ENCODE data around the gene TMEM184B. TPM values are rescaled to one million over a fixed set of nuclear protein-coding genes. Genes with fewer than 3 reads are reported as not detected.

Gene TMEM184B
- total RNA-seq: 13.6 and 28.7 TPM in 2 replicates

DNA sequence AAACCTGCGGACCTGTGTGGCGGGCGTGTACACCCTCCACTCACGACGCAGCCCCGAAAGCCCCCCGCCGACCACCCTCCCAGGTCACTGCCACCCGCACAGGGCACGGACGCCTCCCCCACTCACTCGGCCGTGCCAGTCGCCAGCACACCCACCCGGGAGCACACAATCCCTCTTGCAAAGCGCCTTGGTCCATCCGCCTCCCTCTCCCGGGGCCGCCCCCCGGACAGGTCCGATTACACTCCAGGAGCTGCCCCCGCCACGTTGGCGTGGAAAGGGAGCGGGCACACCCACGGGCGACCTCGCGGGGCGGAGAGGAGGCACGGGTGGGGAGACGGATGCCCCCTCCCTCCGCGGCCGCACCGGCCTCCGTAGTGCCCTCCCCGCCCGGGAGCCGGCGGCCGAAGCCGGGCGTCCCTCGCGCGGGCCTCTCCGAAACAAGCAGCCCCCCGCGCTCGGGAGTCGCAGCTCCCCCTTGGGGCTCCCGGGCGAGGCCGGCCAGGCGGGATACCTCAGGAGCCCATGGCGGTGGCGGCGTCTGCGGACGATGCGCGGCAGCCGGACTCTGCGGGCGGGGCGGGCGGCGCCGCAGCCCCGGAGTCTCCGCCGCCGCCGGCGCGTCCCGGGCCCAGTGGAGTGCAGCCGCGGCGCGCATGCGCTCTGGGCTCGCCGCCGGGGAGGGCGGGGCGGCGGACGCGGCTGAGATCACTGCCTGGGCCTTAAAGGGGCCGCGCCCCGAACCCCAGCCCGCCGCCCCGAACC is at the start of gene TMEM184B:
Gene TMEM184B, minus strand, starts transcription at position 638 of the 762 bp plus-strand sequence. CDS start 25,049 bp downstream, outside the sequence.

GRCh38 chr22:38317122-38317994 is 44.5 kb upstream of the TMEM184B start, which contains the start of gene CSNK1E:
TSS of gene CSNK1E (minus strand) at chr22:38317433. CDS start at chr22:38314157, 3,276 bp downstream.

GRCh38 chr22:38201711-38202436 is 70.9 kb downstream of the TMEM184B start, which contains the start of gene MAFF:
TSS of gene MAFF (plus strand) at chr22:38201994. CDS start at chr22:38213854, 11,860 bp downstream.

DNA sequence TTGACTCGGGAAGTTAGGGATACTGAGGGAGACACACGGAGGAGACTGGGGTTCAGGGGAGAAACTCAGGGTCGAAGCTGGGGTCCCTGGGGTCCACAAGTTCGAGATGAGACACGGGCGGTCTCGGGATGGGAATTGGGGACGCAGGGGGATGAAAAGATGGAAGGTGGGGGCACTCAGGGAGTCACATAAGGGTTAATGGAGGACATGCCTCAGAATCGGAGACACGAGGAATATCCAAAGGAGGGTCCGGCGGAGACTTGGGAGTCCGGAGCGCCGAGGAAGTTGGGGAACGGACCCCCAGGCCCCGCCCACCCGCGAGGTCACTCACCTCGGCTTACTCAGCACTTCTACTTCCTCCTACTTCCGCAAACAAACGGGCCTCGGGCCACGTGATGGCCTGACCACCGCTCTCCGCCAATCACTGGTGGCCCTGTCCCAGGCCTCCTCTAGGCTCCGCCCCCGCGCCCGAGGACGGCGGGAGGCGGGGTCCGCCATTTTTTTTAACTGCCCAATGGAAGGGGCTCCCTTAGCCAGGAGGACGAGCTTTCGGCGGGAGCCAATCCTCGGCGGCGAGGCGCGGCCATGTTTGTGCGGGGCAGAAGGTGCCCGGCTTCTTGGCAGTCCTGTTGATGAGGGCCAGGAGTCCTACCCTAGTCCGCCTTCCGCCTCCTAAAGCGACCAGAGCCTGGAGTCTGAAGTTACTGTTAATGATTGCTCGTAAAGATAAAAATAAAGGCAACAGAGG is 91.2 kb downstream of the TMEM184B start, which contains the start of gene PLA2G6:
Gene PLA2G6, minus strand, starts transcription at position 378 of the 748 bp plus-strand sequence. CDS start 12,404 bp downstream, outside the sequence.

Other genes with a start within 250 kb of the TMEM184B start
- 15.1 and 29.9 TPM in 2 replicates for gene PICK1, start 215.6 kb downstream of the TMEM184B start, total RNA-seq
- 0.24 and 1.5 TPM in 2 replicates for gene SLC16A8, start 188.8 kb downstream of the TMEM184B start, total RNA-seq
- 0.21 and 0.48 TPM in 2 replicates for gene BAIAP2L2, start 162.3 kb downstream of the TMEM184B start, total RNA-seq
- 5.1 and 8.1 TPM in 2 replicates for gene PLA2G6, start 91.2 kb downstream of the TMEM184B start, total RNA-seq
- gene MAFF, start 71.0 kb downstream of the TMEM184B start, total RNA-seq: 14.7 and 65.5 TPM in 2 replicates
- 153 and 194 TPM in 2 replicates for gene CSNK1E, start 44.4 kb upstream of the TMEM184B start, total RNA-seq
- gene KCNJ4, start 182.2 kb upstream of the TMEM184B start, total RNA-seq: not detected in 2 replicates
- gene KDELR3, start 195.1 kb upstream of the TMEM184B start, total RNA-seq: 3.2 and 25.3 TPM in 2 replicates
- gene DDX17, start 233.3 kb upstream of the TMEM184B start, total RNA-seq: 416 and 435 TPM in 2 replicates